Uterus (tissue), 4 donors: ENCODE results near the gene COQ5. TPM values are rescaled to one million over a fixed set of nuclear protein-coding genes. Genes with fewer than 3 reads are reported as not detected.

Source experiments
- DNase-seq, 2 donors: peaks; one replicate each; pipeline ENCODE4 v3.0.0-alpha.2; 2019 to 2020
- H3K27ac ChIP-seq, 2 donors: fragments of 200-600 bp; sonication (generic); 1 replicate in 1 of 2; 2 replicates in 1 of 2; pipeline ENCODE4 v1.5.1; 2016 to 2018
- H3K27me3 ChIP-seq, 2 donors: fragments of 200-600 bp; sonication (generic); one replicate each; pipeline ENCODE4 v1.5.1; 2018 to 2019; ENCODE audit warnings: control low read depth in 1 of 2
- H3K36me3 ChIP-seq, 2 donors: fragments of 200-600 bp; sonication (generic); one replicate each; pipeline ENCODE4 v1.5.1; 2019; ENCODE audit warnings: control low read depth in 1 of 2
- H3K4me1 ChIP-seq, 2 donors: fragments of 200-600 bp; sonication (generic); one replicate each; pipeline ENCODE4 v1.5.1; 2018 to 2019; ENCODE audit warnings: control low read depth in 1 of 2
- H3K4me3 ChIP-seq, 2 donors: fragments of 200-600 bp; sonication (generic); 1 replicate in 1 of 2; 2 replicates in 1 of 2; pipeline ENCODE4 v1.5.1; 2018 to 2019; ENCODE audit warnings: mild to moderate bottlenecking in 1 of 2
- H3K9me3 ChIP-seq, 2 donors: fragments of 200-600 bp; sonication (generic); one replicate each; pipeline ENCODE4 v1.5.1; 2019; ENCODE audit warnings: control low read depth in 1 of 2
- CTCF ChIP-seq, 4 experiments: fragments of 200-600 bp in 2 of 4; fragments of 450-650 bp in 2 of 4; sonication (generic) in 2 of 4; IDR thresholded peaks; one replicate each; pipeline ENCODE4 v1.5.1; 2016 to 2019; ENCODE audit warnings: antibody characterized with exemption in 4 of 4, mild to moderate bottlenecking in 2 of 4, moderate library complexity in 1 of 4
- POLR2A ChIP-seq, 2 donors: fragments of 450-650 bp; IDR thresholded peaks; one replicate each; pipeline ENCODE4 v1.6.1; 2016; ENCODE audit warnings: antibody characterized with exemption in 2 of 2, mild to moderate bottlenecking in 1 of 2, moderate library complexity in 1 of 2
- intact Hi-C: fragments of 100-400 bp; cut with DNase I; formaldehyde crosslinking; loops from one replicate; pipeline ENCODE4 v1.15.1; 2023; ENCODE audit warnings: low total_unique reads
- total RNA-seq, 4 donors: library from RNA; depleted of rRNA in 3 of 4; stranded (reverse); fragments of >200 nt in 3 of 4; gene quantifications; one replicate each; pipeline versions ENCODE4 v1.1.0 to v1.2.4, GENCODE V29; 2014 to 2023
- donor health status: DM: yes; HTN: yes; CAD: no.

The COQ5 gene
- total RNA-seq, 4 donors from 2014 or later = 18.5 to 117 (median 25.9) TPM

GRCh38 chr12:120483621-120484020 is 45.3 kb downstream of the COQ5 start:
- no peak for DNase-seq
- intact Hi-C loops = no loop called here
- no peak for TF ChIP-seq POLR2A (IDR thresholded peaks at IDR 0.05)
- no peak for TF ChIP-seq CTCF (IDR thresholded peaks at IDR 0.05)
- Histone ChIP-seq H3K4me3 (no peak overlapping the region), H3K27ac (no peak overlapping the region), H3K9me3 (no peaks in the 10 kb centered on the region), H3K4me1 (peaks cover 0 to 4% of the 10 kb centered on the region in 2 donors), H3K36me3 (no peaks in the 10 kb centered on the region), H3K27me3 (no peaks in the 10 kb centered on the region)

GRCh38 chr12:120481022-120481767 is 47.8 kb downstream of the COQ5 start:
- intact Hi-C loops = no loop called here
- Histone ChIP-seq H3K27me3 (no peaks in the 10 kb centered on the region), H3K4me1 (no peaks in the 10 kb centered on the region), H3K27ac (no peak overlapping the region), H3K4me3 (no peak overlapping the region), H3K9me3 (no peaks in the 10 kb centered on the region), H3K36me3 (no peaks in the 10 kb centered on the region)
- no peak for TF ChIP-seq CTCF (IDR thresholded peaks at IDR 0.05)
- no peak for TF ChIP-seq POLR2A (IDR thresholded peaks at IDR 0.05)
- DNase-seq = no peak

GRCh38 chr12:120480211-120480610 is 48.7 kb downstream of the COQ5 start:
- no peak for DNase-seq
- H3K4me1 ChIP-seq = no peaks in the 10 kb centered on the region
- H3K27me3 ChIP-seq = no peaks in the 10 kb centered on the region
- intact Hi-C loops = no loop called here
- no peak overlapping the region for H3K27ac ChIP-seq
- TF ChIP-seq POLR2A (IDR thresholded peaks at IDR 0.05) (no peak), CTCF (IDR thresholded peaks at IDR 0.05) (no peak)
- no peaks in the 10 kb centered on the region for H3K36me3 ChIP-seq
- no peaks in the 10 kb centered on the region for H3K9me3 ChIP-seq
- no peak overlapping the region for H3K4me3 ChIP-seq

GRCh38 chr12:120479458-120479857 is 49.5 kb downstream of the COQ5 start:
- Histone ChIP-seq H3K36me3 (no peaks in the 10 kb centered on the region), H3K4me1 (no peaks in the 10 kb centered on the region), H3K27me3 (no peaks in the 10 kb centered on the region), H3K9me3 (no peaks in the 10 kb centered on the region), H3K27ac (no peak overlapping the region), H3K4me3 (no peak overlapping the region)
- no peak for DNase-seq
- no peak for TF ChIP-seq CTCF (IDR thresholded peaks at IDR 0.05)
- no peak for TF ChIP-seq POLR2A (IDR thresholded peaks at IDR 0.05)
- intact Hi-C loops = no loop called here

- Histone ChIP-seq H3K27me3 (no peaks in the 10 kb centered on the region), H3K4me3 (no peak overlapping the region), H3K36me3 (no peaks in the 10 kb centered on the region), H3K27ac (peak overlapping the region in 1 of 2 donors; percentile 25), H3K9me3 (no peaks in the 10 kb centered on the region), H3K4me1 (peaks cover 0 to 5% of the 10 kb centered on the region in 2 donors)
- TF ChIP-seq CTCF (IDR thresholded peaks at IDR 0.05) (no peak), POLR2A (IDR thresholded peaks at IDR 0.05) (no peak)
- intact Hi-C loops = no loop called here
- no peak for DNase-seq
These were observed 53.3 kb downstream of the COQ5 start for GRCh38 chr12:120475643-120476042.
